IPS-18a (cell line): ENCODE results near the gene FGF12.

Experiments used
- H3K27ac ChIP-seq: one replicate; pipeline ENCODE4 v1.5.1; 2013; ENCODE audit warnings: low read length
- H3K27me3 ChIP-seq: one replicate; pipeline ENCODE4 v1.6.1; 2013; ENCODE audit warnings: mild to moderate bottlenecking, low read length; ENCODE audit not compliant: control insufficient read depth, insufficient read depth
- H3K36me3 ChIP-seq: one replicate; pipeline ENCODE4 v1.6.1; 2013; ENCODE audit warnings: low read depth, low read length; ENCODE audit not compliant: control insufficient read depth
- H3K4me1 ChIP-seq: one replicate; pipeline ENCODE4 v1.6.1; 2013; ENCODE audit warnings: low read depth, low read length; ENCODE audit not compliant: control insufficient read depth
- H3K4me3 ChIP-seq: one replicate; pipeline ENCODE4 v1.5.1; 2013; ENCODE audit warnings: low read length
- H3K9ac ChIP-seq: one replicate; pipeline ENCODE4 v1.6.1; 2013; ENCODE audit warnings: mild to moderate bottlenecking, low read length, moderate library complexity
- H3K9me3 ChIP-seq: one replicate; pipeline ENCODE4 v1.6.1; 2013; ENCODE audit warnings: low read depth, low read length; ENCODE audit not compliant: control insufficient read depth

FGF12 gene

DNA sequence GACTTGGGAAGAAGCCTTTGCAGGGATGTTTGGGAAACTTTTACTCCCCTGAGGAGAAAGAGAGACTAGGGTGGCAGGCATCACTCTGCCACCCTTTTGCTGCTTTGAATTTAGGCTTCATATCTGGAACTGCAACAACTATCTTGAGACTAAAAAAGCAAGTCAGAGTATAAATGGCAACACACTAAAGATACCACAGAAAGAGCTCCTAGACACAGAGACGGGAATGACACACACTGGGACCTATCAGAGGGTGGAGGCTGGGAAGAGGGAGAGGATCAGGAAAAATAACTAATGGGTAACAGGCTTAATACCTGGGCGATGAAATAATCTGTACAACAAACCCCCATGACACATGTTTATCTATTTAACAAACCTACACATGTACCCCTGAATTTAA lies 237.8 kb downstream of the FGF12 start:
- Histone ChIP-seq H3K9me3 (no peaks in the 10 kb centered on the region), H3K27me3 (no peaks in the 10 kb centered on the region), H3K4me1 (no peaks in the 10 kb centered on the region), H3K4me3 (no peak overlapping the region), H3K36me3 (no peaks in the 10 kb centered on the region), H3K9ac (no peak overlapping the region), H3K27ac (no peak overlapping the region)

- no peak overlapping the region for H3K27ac ChIP-seq
- H3K4me3 ChIP-seq = no peak overlapping the region
- H3K27me3 ChIP-seq = no peaks in the 10 kb centered on the region
- no peak overlapping the region for H3K9ac ChIP-seq
- H3K4me1 ChIP-seq = no peaks in the 10 kb centered on the region
- H3K36me3 ChIP-seq = no peaks in the 10 kb centered on the region
- no peaks in the 10 kb centered on the region for H3K9me3 ChIP-seq
Measured at GRCh38 chr3:192487033-192487432, 240.3 kb downstream of the FGF12 start.

DNA sequence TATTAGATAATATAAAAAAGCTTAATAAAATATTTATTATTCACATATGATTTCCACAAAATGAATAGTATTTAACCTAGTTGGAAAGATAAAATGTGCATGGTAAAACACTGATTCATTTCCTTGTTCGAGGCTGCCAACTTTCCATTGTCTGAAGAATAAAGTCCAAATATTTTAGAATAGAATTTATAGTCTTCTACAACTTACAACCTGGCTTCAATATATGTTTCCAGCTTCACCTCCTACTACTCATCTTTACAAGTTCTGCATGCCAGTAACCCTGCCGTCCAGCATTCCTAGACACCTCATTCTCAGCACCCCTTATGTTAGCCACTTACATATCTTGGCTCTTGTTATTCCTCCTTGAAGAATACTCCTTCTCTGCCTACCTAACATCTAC lies 244.5 kb downstream of the FGF12 start:
- H3K27me3 ChIP-seq = no peaks in the 10 kb centered on the region
- H3K9ac ChIP-seq = no peak overlapping the region
- no peak overlapping the region for H3K4me3 ChIP-seq
- no peak overlapping the region for H3K27ac ChIP-seq
- no peaks in the 10 kb centered on the region for H3K36me3 ChIP-seq
- H3K4me1 ChIP-seq = no peaks in the 10 kb centered on the region
- H3K9me3 ChIP-seq = no peaks in the 10 kb centered on the region

GRCh38 chr3:192482391-192482790 lies 244.9 kb downstream of the FGF12 start:
- no peaks in the 10 kb centered on the region for H3K27me3 ChIP-seq
- no peak overlapping the region for H3K4me3 ChIP-seq
- no peak overlapping the region for H3K9ac ChIP-seq
- H3K27ac ChIP-seq = no peak overlapping the region
- no peaks in the 10 kb centered on the region for H3K4me1 ChIP-seq
- H3K36me3 ChIP-seq = no peaks in the 10 kb centered on the region
- no peaks in the 10 kb centered on the region for H3K9me3 ChIP-seq

GRCh38 chr3:192481638-192482037 lies 245.7 kb downstream of the FGF12 start:
- no peaks in the 10 kb centered on the region for H3K9me3 ChIP-seq
- no peaks in the 10 kb centered on the region for H3K36me3 ChIP-seq
- H3K4me1 ChIP-seq = no peaks in the 10 kb centered on the region
- no peak overlapping the region for H3K27ac ChIP-seq
- no peaks in the 10 kb centered on the region for H3K27me3 ChIP-seq
- no peak overlapping the region for H3K4me3 ChIP-seq
- H3K9ac ChIP-seq = no peak overlapping the region

GRCh38 chr3:192467230-192468140 lies 259.9 kb downstream of the FGF12 start:
- Histone ChIP-seq H3K9ac (no peak overlapping the region), H3K27me3 (no peaks in the 10 kb centered on the region)

DNA sequence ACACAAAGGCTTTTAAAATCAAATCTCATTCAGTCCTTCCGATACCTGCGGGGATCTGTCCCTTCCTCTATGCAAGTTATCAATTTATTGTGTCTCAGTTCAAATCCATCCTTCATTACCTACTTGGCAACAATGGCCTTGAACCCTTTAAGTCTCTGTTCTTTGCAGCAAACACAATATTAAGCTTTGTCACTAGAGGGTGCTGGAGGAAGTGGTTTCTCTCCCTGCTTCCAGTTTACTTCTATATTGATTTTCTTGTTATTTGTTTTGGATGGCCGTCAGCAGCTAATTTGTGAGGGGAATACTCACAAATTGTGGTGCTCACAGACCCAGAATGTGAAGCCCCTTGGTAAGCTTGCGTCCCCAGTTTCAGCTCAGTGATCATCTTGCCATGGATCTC lies 278.3 kb downstream of the FGF12 start:
- Histone ChIP-seq H3K27me3 (no peaks in the 10 kb centered on the region), H3K9me3 (no peaks in the 10 kb centered on the region), H3K4me3 (no peak overlapping the region), H3K9ac (no peak overlapping the region), H3K36me3 (no peaks in the 10 kb centered on the region), H3K4me1 (peaks cover 3% of the 10 kb centered on the region), H3K27ac (no peak overlapping the region)

More at GRCh38 chr3:192467230-192468140, 259.9 kb downstream of the FGF12 start:
- no peaks in the 10 kb centered on the region for H3K4me1 ChIP-seq
- H3K9me3 ChIP-seq = no peaks in the 10 kb centered on the region
- no peaks in the 10 kb centered on the region for H3K36me3 ChIP-seq
- H3K4me3 ChIP-seq = no peak overlapping the region
- no peak overlapping the region for H3K27ac ChIP-seq

GRCh38 chr3:192445770-192446644 lies 281.3 kb downstream of the FGF12 start:
- Histone ChIP-seq H3K36me3 (no peaks in the 10 kb centered on the region), H3K4me1 (peaks cover 3% of the 10 kb centered on the region), H3K9ac (no peak overlapping the region), H3K4me3 (no peak overlapping the region), H3K27me3 (no peaks in the 10 kb centered on the region), H3K9me3 (no peaks in the 10 kb centered on the region), H3K27ac (no peak overlapping the region)

- H3K4me3 ChIP-seq = no peak overlapping the region
- no peaks in the 10 kb centered on the region for H3K36me3 ChIP-seq
- H3K4me1 ChIP-seq = peaks cover 3% of the 10 kb centered on the region
- no peaks in the 10 kb centered on the region for H3K9me3 ChIP-seq
- H3K9ac ChIP-seq = no peak overlapping the region
- no peak overlapping the region for H3K27ac ChIP-seq
- no peaks in the 10 kb centered on the region for H3K27me3 ChIP-seq
Measured at GRCh38 chr3:192444791-192445106, 282.6 kb downstream of the FGF12 start.

DNA sequence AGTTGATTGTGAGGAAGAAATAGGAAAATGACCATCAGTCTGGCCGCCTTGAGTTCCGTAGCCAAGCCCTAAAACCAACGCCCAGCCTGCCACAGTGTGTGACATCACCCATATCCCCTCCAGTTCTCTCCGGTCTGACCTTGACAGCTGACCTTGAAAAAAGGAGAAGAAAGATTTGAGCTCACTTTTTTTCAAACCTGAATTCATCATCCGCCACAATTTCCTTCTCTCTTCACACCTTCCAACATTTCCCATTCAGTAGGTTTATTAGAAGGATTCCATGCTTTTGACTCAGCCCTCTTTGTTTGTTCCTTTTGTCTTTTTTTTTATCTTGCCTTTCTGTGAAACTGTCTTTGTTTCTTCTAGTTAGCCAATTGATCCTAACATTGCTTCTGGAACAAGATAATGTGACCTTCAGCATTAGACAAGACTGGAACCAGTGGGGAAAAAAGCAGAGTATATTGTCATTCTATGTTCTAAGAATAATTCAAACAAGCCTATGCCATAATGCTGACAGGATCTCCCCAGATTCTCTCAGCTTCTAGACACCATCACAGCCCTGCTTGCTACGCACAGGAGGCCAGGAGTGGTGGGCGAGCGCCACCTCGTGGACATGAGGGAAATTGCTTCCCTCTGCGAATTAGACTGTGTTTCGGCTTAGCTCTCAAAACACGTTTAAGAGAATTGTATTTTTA lies 283.1 kb downstream of the FGF12 start:
- no peaks in the 10 kb centered on the region for H3K9me3 ChIP-seq
- no peaks in the 10 kb centered on the region for H3K36me3 ChIP-seq
- no peak overlapping the region for H3K9ac ChIP-seq
- H3K4me1 ChIP-seq = peaks cover 3% of the 10 kb centered on the region
- H3K4me3 ChIP-seq = no peak overlapping the region
- no peaks in the 10 kb centered on the region for H3K27me3 ChIP-seq
- H3K27ac ChIP-seq = no peak overlapping the region

DNA sequence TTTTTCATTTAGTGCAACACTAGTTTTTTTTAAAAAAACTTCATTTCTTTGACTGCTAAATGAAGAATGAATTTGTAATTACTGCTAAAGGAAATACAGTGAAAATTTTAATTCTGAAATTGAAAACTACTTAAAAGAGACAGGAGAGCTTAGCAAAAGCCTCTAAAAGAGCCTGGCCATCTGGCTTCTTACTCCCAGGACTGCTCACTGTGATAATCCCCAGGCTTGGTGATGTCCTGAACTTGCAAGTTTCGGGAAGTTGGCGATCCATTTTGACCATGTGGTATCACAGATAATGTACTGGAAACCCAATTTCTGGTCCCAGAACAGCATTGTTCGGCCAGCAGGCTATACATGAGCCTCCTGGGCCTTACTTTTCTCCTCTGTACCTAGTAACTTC lies 292.1 kb downstream of the FGF12 start:
- H3K27ac ChIP-seq = no peak overlapping the region
- no peaks in the 10 kb centered on the region for H3K27me3 ChIP-seq
- no peak overlapping the region for H3K4me3 ChIP-seq
- no peak overlapping the region for H3K9ac ChIP-seq
- H3K9me3 ChIP-seq = no peaks in the 10 kb centered on the region
- H3K36me3 ChIP-seq = no peaks in the 10 kb centered on the region
- no peaks in the 10 kb centered on the region for H3K4me1 ChIP-seq
